ENCODE data around the gene SETBP1. TPM values are rescaled to one million over a fixed set of nuclear protein-coding genes. Genes with fewer than 3 reads are reported as not detected.

SETBP1 gene
- polyA plus RNA-seq, 1 donor, result 35.3 TPM

- peak; percentile 64 for DNase-seq
Observed at GRCh38 chr18:44816477-44816876, 135.8 kb downstream of the SETBP1 start.

GRCh38 chr18:44817831-44818473 is 137.3 kb downstream of the SETBP1 start:
- DNase-seq, result peak; percentile 68

GRCh38 chr18:44818668-44819403 is 138.1 kb downstream of the SETBP1 start:
- no peak for DNase-seq

GRCh38 chr18:44819944-44820510 is 139.3 kb downstream of the SETBP1 start:
- no peak for DNase-seq

- no peak for DNase-seq
Observed at GRCh38 chr18:44821924-44822323, 141.2 kb downstream of the SETBP1 start.

GRCh38 chr18:44823286-44823685 is 142.6 kb downstream of the SETBP1 start:
- DNase-seq, result no peak

GRCh38 chr18:44823782-44824181 is 143.1 kb downstream of the SETBP1 start:
- no peak for DNase-seq

GRCh38 chr18:44824884-44825283 is 144.2 kb downstream of the SETBP1 start:
- no peak for DNase-seq

GRCh38 chr18:44826418-44827259 is 146.0 kb downstream of the SETBP1 start:
- peak; percentile 82 for DNase-seq

GRCh38 chr18:44828080-44828479 is 147.4 kb downstream of the SETBP1 start:
- DNase-seq, result no peak

- no peak for DNase-seq
Observed at GRCh38 chr18:44830581-44830980, 149.9 kb downstream of the SETBP1 start.

- no peak for DNase-seq
Observed at GRCh38 chr18:44833786-44834185, 153.1 kb downstream of the SETBP1 start.

GRCh38 chr18:44834867-44835469 is 154.3 kb downstream of the SETBP1 start:
- no peak for DNase-seq

- peak; percentile 49 for DNase-seq
Observed at GRCh38 chr18:44835703-44836102, 155.0 kb downstream of the SETBP1 start.

GRCh38 chr18:44836263-44836662 is 155.6 kb downstream of the SETBP1 start:
- no peak for DNase-seq

- DNase-seq, result peak; percentile 41
Observed at GRCh38 chr18:44837482-44838180, 156.9 kb downstream of the SETBP1 start.

- no peak for DNase-seq
Observed at GRCh38 chr18:44838971-44839666, 158.4 kb downstream of the SETBP1 start.

GRCh38 chr18:44840058-44840790 is 159.5 kb downstream of the SETBP1 start:
- no peak for DNase-seq

- DNase-seq, result no peak
Observed at GRCh38 chr18:44841221-44841620, 160.5 kb downstream of the SETBP1 start.

Data from left kidney (tissue), 2 donors.